H1 (cell line): ENCODE data around the gene HGD.

Source experiments
- BCL11A ChIP-seq, 2 experiments: IDR thresholded peaks; one replicate each; pipeline ENCODE4 v1.6.1; 2011; ENCODE audit warnings: low read depth in 2 of 2, low read length in 2 of 2, mild to moderate bottlenecking in 2 of 2
- GABPA ChIP-seq: IDR thresholded peaks from 2 replicates; pipeline ENCODE4 v1.6.1; 2011; ENCODE audit warnings: mild to moderate bottlenecking, low read length, moderate library complexity, borderline replicate concordance; ENCODE audit not compliant: insufficient read depth
- HDAC6 ChIP-seq: IDR thresholded peaks from one replicate; pipeline ENCODE4 v1.7.1; 2012; ENCODE audit warnings: low read depth, mild to moderate bottlenecking, inconsistent platforms, low read length, moderate library complexity
- JUN ChIP-seq: IDR thresholded peaks from 2 replicates; pipeline ENCODE4 v1.6.1; 2011; ENCODE audit warnings: low read depth, mild to moderate bottlenecking, improper control_type of control experiment, low read length
- KDM1A ChIP-seq: fragments of 200-600, 300-600 bp; sonication (generic); IDR thresholded peaks from 2 replicates; pipeline ENCODE4 v1.7.1; 2016; ENCODE audit warnings: mild to moderate bottlenecking, low read length, borderline replicate concordance
- KDM4A ChIP-seq: IDR thresholded peaks from one replicate; pipeline ENCODE4 v1.7.1; 2012; ENCODE audit warnings: low read depth, mild to moderate bottlenecking, moderate library complexity, low read length, inconsistent platforms; ENCODE audit not compliant: severe bottlenecking
- MAFK ChIP-seq: IDR thresholded peaks from 2 replicates; pipeline ENCODE4 v1.6.1; 2012; ENCODE audit warnings: low read depth, mild to moderate bottlenecking, improper control_type of control experiment, low read length
- POLR2A ChIP-seq, 2 experiments: IDR thresholded peaks; 1 replicate in 1 of 2; 2 replicates in 1 of 2; pipeline ENCODE4 v1.6.1; 2011; ENCODE audit warnings: low read depth in 2 of 2, low read length in 2 of 2, mild to moderate bottlenecking in 2 of 2; ENCODE audit errors: control extremely low read depth in 1 of 2
- RFX5 ChIP-seq: IDR thresholded peaks from 2 replicates; pipeline ENCODE4 v1.6.1; 2011; ENCODE audit warnings: low read depth, low read length, improper control_type of control experiment, borderline replicate concordance
- SAP30 ChIP-seq: fragments of 300-600 bp; sonication (generic); IDR thresholded peaks from 2 replicates; pipeline ENCODE4 v1.7.1; 2012; ENCODE audit warnings: low read length, moderate library complexity, mild to moderate bottlenecking, inconsistent platforms; ENCODE audit not compliant: insufficient read depth, insufficient replicate concordance
- TAF1 ChIP-seq: IDR thresholded peaks from 2 replicates; pipeline ENCODE4 v1.6.1; 2011; ENCODE audit warnings: mild to moderate bottlenecking, low read depth, low read length
- TF ChIP-seq, protein P1 (sequence below), 3 experiments: IDR thresholded peaks; 1 replicate in 2 of 3; 2 replicates in 1 of 3; pipeline versions ENCODE4 v1.5.1 to v1.6.1; 2011; ENCODE audit warnings: low read length in 3 of 3, mild to moderate bottlenecking in 3 of 3, inconsistent platforms in 2 of 3, low read depth in 1 of 3, moderate library complexity in 1 of 3; ENCODE audit not compliant: insufficient read depth in 1 of 3; ENCODE audit errors: control extremely low read depth in 1 of 3

DNA sequence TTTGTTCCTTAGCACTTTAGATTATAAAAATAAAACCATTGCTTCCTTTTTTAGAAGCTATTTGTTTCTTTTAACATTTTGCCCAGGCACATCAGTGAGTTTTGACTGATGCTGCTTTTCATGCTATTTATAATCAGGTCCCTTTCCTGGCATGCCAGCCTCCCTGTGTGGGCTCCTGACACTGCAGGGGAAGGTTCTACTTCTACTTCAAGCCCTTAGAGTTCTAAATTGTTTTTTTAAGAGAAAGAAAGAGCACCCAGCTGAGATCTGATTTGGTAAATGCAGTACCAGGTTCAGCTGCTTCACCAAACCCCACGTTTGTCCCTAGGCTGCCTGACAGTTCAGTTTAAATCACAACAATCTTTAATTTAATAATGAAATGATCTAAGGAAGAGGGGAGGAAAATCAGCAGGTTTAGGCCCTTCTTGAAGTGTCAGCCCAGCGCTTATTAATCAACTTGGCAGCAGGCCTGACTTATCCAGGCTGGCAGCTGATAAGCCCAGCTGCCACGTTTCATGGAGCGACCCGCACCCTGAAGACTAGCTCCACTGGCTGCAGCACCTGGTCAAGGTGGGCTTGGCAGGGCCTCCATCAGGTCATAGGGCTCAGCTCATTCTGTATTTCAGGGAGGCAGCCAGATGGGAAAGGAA, 29.0 kb downstream of the HGD start:
- TF ChIP-seq GABPA (no peak), HDAC6 (no peak), SAP30 (no peak), MAFK (no peak), KDM1A (no peak), POLR2A (IDR thresholded peaks at IDR 0.05; ENCODE audit: control extremely low read depth in 1 of 2, low read depth in 2 of 2, low read length in 2 of 2) (no peak), JUN (no peak), TAF1 (no peak), BCL11A (IDR thresholded peaks at IDR 0.05; ENCODE audit: low read depth in 2 of 2, low read length in 2 of 2) (no peak), RFX5 (no peak), KDM4A (no peak)
- TF ChIP-seq, protein P1, sequence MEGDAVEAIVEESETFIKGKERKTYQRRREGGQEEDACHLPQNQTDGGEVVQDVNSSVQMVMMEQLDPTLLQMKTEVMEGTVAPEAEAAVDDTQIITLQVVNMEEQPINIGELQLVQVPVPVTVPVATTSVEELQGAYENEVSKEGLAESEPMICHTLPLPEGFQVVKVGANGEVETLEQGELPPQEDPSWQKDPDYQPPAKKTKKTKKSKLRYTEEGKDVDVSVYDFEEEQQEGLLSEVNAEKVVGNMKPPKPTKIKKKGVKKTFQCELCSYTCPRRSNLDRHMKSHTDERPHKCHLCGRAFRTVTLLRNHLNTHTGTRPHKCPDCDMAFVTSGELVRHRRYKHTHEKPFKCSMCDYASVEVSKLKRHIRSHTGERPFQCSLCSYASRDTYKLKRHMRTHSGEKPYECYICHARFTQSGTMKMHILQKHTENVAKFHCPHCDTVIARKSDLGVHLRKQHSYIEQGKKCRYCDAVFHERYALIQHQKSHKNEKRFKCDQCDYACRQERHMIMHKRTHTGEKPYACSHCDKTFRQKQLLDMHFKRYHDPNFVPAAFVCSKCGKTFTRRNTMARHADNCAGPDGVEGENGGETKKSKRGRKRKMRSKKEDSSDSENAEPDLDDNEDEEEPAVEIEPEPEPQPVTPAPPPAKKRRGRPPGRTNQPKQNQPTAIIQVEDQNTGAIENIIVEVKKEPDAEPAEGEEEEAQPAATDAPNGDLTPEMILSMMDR (IDR thresholded peaks at IDR 0.05; ENCODE audit: control extremely low read depth in 1 of 3, insufficient read depth in 1 of 3, low read depth in 1 of 3, low read length in 3 of 3): no peak
